ENCODE data around the gene HERC2.
"Not testable (repeated sequence)": the region's sequence is repeated elsewhere in the genome, so short reads cannot be mapped to it uniquely, and the experiment has no call there.

HERC2 gene

DNA sequence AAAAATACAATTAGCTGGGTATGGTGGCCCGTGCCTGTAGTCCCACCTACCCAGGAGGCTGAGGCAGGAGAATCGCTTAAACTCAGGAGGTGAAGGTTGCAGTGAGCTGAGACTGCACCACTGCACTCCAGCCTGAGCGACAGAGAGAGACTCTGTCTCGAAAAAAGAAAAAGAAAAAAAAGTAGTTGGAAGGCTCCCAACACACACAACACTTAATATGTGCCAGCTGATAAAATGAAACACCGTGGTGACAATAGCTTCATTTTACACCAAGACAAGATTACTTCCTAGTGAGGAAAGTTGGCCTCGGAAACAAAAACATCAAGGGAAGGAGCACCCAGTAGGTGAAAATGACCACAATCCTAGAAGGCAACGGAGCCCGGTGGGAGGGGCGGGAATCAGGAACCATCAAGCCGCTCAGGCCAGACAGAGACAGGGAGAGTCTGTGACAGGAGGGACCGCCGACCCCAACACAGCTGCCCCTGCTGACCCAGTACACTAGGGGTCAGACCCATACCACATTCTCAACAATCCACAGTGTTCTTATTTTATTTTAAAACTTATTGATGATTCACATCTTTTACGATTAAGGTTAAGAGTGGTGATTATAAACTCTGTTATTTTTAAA, 168.4 kb downstream of the HERC2 start:
- peaks cover 0 to 10% (median 0%) of the 10 kb centered on the region in 3 donors for H3K9me3 ChIP-seq
- peaks cover 12 to 32% (median 14%) of the 10 kb centered on the region in 3 donors for H3K36me3 ChIP-seq
- no peak for DNase-seq
- H3K4me1 ChIP-seq, result no peaks in the 10 kb centered on the region
- no peak overlapping the region for H3K4me3 ChIP-seq
- TF ChIP-seq, protein P1, sequence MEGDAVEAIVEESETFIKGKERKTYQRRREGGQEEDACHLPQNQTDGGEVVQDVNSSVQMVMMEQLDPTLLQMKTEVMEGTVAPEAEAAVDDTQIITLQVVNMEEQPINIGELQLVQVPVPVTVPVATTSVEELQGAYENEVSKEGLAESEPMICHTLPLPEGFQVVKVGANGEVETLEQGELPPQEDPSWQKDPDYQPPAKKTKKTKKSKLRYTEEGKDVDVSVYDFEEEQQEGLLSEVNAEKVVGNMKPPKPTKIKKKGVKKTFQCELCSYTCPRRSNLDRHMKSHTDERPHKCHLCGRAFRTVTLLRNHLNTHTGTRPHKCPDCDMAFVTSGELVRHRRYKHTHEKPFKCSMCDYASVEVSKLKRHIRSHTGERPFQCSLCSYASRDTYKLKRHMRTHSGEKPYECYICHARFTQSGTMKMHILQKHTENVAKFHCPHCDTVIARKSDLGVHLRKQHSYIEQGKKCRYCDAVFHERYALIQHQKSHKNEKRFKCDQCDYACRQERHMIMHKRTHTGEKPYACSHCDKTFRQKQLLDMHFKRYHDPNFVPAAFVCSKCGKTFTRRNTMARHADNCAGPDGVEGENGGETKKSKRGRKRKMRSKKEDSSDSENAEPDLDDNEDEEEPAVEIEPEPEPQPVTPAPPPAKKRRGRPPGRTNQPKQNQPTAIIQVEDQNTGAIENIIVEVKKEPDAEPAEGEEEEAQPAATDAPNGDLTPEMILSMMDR (IDR thresholded peaks at IDR 0.05), result no peak
- intact Hi-C loops (cut with DNase I; ENCODE audit: low total_unique reads), result no loop called here
- no peak overlapping the region for H3K27ac ChIP-seq
- no peaks in the 10 kb centered on the region for H3K27me3 ChIP-seq

DNA sequence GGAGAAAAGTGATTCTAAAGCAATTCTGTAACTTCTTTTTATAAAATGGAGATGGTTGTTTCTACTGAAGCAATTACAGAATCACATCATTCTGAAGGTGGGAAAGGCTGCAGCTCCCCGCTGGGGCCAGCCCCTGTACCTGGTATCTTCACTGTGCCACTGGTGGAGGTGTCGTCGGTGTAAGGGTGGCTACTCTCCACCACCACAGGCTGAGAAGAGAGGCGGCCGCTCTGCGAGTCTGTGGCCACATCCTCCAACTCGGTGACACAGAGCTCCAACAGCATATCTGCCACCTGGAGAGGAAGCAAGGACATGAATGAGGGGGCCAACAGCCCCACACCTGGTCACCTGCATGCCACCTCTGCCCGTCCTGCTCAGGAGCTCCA, 169.4 kb downstream of the HERC2 start:
- DNase-seq; H3K4me1 ChIP-seq; intact Hi-C loops (cut with DNase I; ENCODE audit: low total_unique reads); H3K27me3 ChIP-seq; H3K27ac ChIP-seq; H3K4me3 ChIP-seq: not testable (repeated sequence)
- Histone ChIP-seq H3K9me3 (peaks cover 0 to 10% (median 0%) of the 10 kb centered on the region in 3 donors), H3K36me3 (peaks cover 12 to 32% (median 14%) of the 10 kb centered on the region in 3 donors)

DNA sequence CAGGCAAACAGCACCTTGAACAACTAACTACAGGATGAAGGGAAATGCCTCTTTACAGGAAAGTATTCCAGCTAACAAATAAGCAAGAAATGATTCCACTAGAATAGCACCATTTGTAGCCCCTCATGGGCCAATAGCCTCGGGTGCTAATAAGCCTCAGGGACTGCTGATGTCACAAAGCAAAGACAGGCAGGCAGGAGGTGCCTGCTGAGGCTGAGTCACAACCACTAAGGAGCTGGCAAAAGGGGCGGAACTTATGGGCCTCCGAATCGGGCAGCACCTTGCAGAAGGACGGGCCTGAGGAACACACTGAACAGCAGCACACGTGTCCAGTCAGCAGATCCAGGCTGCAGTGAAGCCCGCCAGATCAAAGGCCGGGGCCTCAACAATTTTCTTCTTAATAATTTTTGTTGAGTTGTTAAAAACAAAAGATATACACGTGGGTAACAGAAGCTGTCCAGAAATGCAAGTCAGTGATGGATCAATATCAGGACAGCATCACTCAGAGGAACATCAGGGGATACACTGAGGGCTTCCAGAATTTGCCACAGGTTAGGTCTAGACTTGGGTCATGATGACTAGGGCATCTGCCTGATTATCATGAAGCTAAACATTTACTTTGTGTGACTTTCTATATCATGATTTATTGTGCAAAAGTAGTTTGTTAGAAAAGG, 170.0 kb downstream of the HERC2 start:
- H3K27ac ChIP-seq; H3K27me3 ChIP-seq; DNase-seq; H3K4me1 ChIP-seq; H3K4me3 ChIP-seq; intact Hi-C loops (cut with DNase I; ENCODE audit: low total_unique reads): not testable (repeated sequence)
- H3K9me3 ChIP-seq, result peaks cover 0 to 10% (median 0%) of the 10 kb centered on the region in 3 donors
- H3K36me3 ChIP-seq, result peaks cover 12 to 32% (median 14%) of the 10 kb centered on the region in 3 donors

DNA sequence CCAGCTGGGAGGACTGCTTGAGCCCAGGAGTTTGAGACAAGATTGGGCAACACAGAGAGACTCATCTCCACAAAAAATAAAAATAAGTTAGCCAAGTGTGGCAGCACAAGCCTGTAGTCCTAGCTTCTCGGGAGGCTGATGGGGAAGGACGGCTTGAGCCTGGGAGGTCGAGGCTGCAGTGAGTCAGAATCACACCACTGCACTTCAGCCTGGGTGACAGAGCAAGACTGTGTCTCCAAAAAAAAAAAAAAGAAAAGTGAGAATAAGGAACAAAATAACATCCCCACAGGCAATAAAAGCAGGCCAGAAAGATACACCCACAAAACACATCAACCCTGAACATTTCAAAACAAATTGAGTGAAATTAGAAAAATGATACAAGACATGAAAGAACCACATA, 174.2 kb downstream of the HERC2 start:
- intact Hi-C loops (cut with DNase I; ENCODE audit: low total_unique reads), result no loop called here
- H3K27me3 ChIP-seq, result no peaks in the 10 kb centered on the region
- peaks cover 0 to 4% (median 0%) of the 10 kb centered on the region in 3 donors for H3K9me3 ChIP-seq
- TF ChIP-seq, protein P1 (IDR thresholded peaks at IDR 0.05), result no peak
- DNase-seq, result no peak
- no peak overlapping the region for H3K27ac ChIP-seq
- H3K4me3 ChIP-seq, result no peak overlapping the region
- H3K4me1 ChIP-seq, result no peaks in the 10 kb centered on the region
- H3K36me3 ChIP-seq, result peaks cover 46 to 64% (median 46%) of the 10 kb centered on the region in 3 donors

DNA sequence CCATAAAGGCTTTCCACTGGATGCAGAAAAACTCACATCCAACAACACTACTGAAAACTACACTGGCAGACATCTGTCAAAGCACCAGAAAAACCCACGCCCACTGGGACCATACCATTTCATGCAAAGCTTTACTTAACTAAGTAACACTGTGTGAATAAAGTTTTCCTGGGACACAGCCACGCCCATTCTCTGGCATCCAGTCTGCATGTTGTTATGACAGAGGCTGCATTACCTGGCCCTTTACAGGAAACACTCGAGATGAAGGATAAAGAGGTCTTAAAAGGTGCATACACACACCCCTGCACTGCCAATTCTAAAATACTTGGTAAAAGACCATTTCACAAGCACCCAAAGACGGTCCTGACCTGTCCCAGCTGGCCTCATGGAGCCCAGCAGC, 176.6 kb downstream of the HERC2 start:
- intact Hi-C loops (cut with DNase I; ENCODE audit: low total_unique reads); H3K9me3 ChIP-seq; H3K27me3 ChIP-seq; H3K4me1 ChIP-seq; H3K27ac ChIP-seq; DNase-seq; H3K4me3 ChIP-seq: not testable (repeated sequence)
- H3K36me3 ChIP-seq, result peaks cover 48 to 63% (median 60%) of the 10 kb centered on the region in 3 donors

DNA sequence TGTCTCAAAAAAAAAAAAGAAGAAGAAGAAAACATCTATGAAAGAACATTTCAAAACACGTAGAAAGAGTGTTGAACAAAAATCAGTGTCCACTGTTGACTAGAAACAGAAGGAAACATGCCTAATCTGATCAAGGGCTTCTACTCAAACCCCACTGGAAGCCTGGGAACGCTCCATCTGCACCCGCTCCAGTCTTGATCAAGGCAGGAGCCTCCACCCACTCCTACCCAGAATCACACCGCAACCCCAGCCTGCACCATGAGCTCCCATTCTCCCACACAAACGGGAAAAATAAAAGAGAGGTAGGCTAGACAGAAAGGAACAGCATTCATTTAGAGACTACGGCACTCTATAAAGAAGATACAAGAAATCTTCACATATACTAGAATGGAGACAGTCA, 181.9 kb downstream of the HERC2 start:
- no peak overlapping the region for H3K27ac ChIP-seq
- TF ChIP-seq, protein P1 (IDR thresholded peaks at IDR 0.05), result no peak
- peaks cover 53 to 67% (median 64%) of the 10 kb centered on the region in 3 donors for H3K36me3 ChIP-seq
- no peaks in the 10 kb centered on the region for H3K27me3 ChIP-seq
- no peak overlapping the region for H3K4me3 ChIP-seq
- H3K9me3 ChIP-seq, result no peaks in the 10 kb centered on the region
- H3K4me1 ChIP-seq, result no peaks in the 10 kb centered on the region
- intact Hi-C loops (cut with DNase I; ENCODE audit: low total_unique reads), result no loop called here
- DNase-seq, result no peak

DNA sequence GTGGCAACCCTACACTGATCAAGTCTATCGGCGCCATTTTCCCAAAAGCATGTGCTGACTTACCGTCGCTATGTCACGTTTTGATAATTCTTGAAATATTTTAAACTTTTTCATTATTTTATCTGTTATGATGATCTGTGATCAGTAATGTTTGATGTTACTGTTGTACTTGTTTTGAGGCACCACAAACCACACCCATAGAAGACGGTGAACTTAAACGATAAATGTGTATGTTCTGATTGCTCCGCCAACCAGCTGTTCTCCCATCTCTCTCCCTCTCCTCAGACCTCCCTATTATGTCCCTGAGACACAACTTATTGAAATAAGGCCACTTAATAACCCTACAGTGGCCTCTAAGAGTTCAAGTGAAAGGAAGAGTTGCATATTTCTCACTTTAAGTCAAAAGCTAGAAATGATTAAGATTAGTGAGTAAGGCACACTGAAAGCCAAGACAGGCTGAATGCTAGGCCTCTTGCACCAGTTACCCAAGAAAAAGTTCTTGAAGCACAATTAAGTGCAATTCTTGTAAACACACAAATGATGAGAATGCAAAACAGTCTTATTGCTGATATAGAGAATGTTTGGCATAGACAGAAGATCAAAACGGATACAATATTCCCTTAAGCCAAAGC, 184.5 kb downstream of the HERC2 start:
- H3K4me3 ChIP-seq; H3K27me3 ChIP-seq; H3K9me3 ChIP-seq; DNase-seq; intact Hi-C loops (cut with DNase I; ENCODE audit: low total_unique reads); H3K27ac ChIP-seq: not testable (repeated sequence)
- peaks cover 32 to 42% (median 40%) of the 10 kb centered on the region in 3 donors for H3K36me3 ChIP-seq
- H3K4me1 ChIP-seq, result peaks cover 0 to 15% (median 4%) of the 10 kb centered on the region in 4 donors

DNA sequence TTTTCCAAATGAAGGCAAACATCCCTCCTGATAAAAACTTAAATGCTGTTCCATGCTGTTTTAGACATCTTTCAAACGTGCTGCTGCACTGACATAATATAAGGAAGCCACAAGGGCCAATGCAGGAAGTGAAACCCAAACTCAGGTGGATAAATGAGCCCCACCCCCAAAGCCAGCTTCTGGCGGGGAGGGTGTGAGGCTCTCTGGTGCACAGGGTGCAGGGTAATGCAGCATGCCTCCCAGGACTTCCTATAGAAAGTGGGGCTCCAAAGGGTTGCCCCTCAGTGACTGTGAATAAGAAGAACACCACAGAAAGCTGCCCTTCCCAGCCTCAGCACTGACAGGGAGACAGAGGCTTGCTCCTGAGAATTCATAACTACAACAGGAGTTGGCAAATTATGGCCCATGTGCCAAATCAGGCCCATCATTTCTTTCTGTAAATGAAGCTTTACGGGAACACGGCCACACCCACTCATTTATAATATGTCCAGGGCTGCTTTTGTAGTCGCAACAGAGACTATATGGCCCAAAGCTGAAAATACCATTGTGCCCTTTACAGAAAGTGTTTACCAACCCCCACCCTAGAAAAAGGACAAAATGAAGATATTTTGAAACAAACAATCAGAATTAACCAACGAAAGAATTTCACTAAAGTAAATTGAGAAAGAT, 185.6 kb downstream of the HERC2 start:
- H3K27me3 ChIP-seq; H3K27ac ChIP-seq; H3K4me3 ChIP-seq; intact Hi-C loops (cut with DNase I; ENCODE audit: low total_unique reads); DNase-seq; H3K9me3 ChIP-seq: not testable (repeated sequence)
- H3K4me1 ChIP-seq, result peaks cover 0 to 18% (median 5%) of the 10 kb centered on the region in 4 donors
- peaks cover 38 to 41% (median 39%) of the 10 kb centered on the region in 3 donors for H3K36me3 ChIP-seq

All from tibial artery (tissue), 4 donors.